Stimulated activated CD4-positive, alpha-beta T cell treated with anti-CD3 and anti-CD28 coated beads, Interleukin-4, amount 100 ng/mL, for 48 hours (primary cell): ENCODE data around the gene ELAC2.

Experiments used
- DNase-seq, 2 donors: peaks; one replicate each; pipeline ENCODE4 v3.0.0-alpha.2; 2020; ENCODE audit warnings: low read depth in 2 of 2

The ELAC2 gene

GRCh38 chr17:12955521-12955920 lies 62.3 kb downstream of the ELAC2 start:
- no peak for DNase-seq

GRCh38 chr17:12953156-12953555 lies 64.7 kb downstream of the ELAC2 start:
- no peak for DNase-seq

- DNase-seq, result no peak
Observed at GRCh38 chr17:12952012-12952411, 65.8 kb downstream of the ELAC2 start.

GRCh38 chr17:12947047-12947446 lies 70.8 kb downstream of the ELAC2 start:
- no peak for DNase-seq
